Activated CD4-positive, alpha-beta T cell treated with anti-CD3 and anti-CD28 coated beads for 1 hour (primary cell): ENCODE data around the gene MEOX2.

ENCODE experiments used
- DNase-seq: peaks from one replicate; pipeline ENCODE4 v3.0.0-alpha.2; 2020

The MEOX2 gene

DNA sequence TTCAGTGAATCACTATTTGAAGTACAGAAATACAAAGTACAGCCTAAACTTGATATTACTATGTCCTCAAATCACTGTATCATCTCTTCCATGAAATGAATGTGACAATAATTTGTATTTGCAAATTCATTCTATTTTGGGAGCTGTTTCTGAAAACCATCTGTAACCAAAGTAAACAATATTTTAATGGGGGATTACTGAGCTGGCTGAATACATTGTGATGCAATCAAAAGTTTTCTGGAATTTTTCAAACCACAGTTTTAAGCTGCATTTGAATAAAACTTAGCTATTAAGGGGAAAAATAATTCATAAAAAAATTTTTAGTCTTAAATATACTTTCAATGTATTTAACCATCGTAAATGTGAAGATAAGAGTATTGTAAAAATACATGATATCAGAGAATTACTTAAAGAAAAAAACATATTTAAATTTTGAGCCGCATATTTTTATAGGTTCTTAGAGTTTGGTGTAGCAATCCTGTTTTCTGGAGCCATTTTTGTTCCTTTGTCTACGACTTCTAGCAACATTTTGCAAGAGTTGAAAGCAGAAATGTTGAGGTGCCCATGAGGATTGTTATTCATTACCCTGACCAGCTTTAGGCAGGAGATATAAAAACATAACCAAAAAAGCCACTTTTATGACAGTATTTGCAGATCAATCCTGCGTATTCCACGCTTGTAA, 78.8 kb downstream of the MEOX2 start:
- no peak for DNase-seq

DNA sequence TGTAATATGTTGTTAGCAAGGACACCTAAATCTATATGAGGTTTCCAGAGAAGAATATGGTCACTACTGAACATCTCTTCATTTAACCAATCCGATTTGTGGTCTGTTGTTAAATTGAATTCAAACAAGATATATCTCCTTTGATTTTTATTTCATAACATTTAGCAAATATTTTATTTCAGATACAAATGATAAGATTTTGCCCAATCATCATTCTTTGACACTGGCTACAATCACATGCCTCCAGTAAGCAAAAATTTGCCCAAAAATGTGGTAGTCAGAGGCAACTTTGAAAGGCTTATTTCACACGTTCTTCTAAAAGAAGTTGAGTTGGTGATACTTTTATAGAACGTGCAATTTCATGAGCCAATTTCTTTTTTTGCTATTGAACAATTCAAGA, 79.9 kb downstream of the MEOX2 start:
- DNase-seq = no peak

DNA sequence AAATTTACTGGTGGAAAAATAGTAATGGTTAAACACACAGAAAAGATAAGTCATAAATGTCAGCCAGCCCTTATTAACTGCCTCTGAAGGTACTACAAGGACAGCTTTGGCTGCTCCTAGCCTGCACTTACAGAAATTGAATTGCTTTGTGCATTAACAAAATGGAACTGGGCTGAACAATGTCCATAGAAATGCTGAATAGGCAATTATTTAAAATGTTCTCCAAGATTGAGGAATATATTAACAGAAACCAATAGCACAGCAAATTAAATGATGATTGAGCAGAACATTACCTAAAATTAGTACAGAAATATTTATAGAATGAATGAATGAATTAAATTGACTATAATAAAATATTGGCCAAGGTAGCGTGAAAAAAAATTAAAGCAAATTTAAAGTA, 82.3 kb downstream of the MEOX2 start:
- no peak for DNase-seq

DNA sequence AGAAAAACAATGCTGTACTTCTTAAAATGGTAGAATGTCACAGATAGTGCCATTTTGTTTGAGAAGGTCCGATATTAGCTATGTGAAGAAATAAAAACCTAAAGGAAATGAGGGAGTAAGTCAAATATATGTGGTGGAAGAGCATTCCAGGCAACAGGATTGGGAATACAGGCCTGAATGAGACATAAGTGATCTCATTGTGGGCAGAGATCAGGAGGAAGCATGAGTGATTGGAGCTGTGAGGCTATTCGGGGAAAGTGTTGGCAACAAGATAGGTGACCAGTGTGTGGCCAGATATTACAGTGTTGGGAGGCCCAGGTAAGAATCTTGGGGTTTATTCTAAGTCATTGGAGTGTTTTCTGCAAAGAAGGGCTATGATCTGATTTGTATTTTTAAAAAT, 83.4 kb downstream of the MEOX2 start:
- DNase-seq = no peak

DNA sequence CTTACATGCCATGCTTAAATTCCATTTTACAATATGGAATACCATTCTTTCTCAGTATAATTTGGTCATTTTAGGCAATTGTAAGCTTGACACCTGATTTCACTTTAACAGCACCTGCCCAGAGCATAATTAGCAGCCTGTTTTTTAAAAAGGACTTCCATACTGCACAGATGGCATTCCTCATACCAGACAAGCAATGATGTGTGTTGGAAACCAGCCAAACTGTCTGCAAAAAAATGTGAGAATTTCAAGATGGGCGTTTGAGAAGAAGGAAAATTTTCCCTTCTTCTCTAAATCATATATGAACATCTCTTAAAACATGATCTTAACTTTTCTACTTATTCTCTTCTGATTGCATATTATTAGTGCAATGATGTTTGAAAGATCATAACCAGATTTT, 84.2 kb downstream of the MEOX2 start:
- no peak for DNase-seq

DNA sequence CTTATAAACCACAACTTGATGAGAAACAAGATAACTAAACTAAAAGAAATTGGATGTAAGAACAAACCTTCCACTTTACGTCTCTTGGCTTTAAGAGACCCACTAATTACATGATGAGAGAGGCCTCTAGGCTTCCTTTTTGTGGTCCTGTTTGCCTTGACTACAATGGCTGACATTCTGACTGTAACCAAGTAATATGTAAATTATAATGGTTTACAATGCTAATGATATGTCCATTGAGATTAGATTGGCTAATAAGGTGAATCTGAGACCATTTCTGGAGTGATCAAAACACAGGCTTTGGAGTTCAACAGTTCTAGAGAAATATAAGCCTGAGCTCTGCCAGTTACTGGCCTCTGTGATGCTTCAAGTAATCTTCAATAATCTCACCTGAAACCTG, 85.3 kb downstream of the MEOX2 start:
- DNase-seq = no peak

DNA sequence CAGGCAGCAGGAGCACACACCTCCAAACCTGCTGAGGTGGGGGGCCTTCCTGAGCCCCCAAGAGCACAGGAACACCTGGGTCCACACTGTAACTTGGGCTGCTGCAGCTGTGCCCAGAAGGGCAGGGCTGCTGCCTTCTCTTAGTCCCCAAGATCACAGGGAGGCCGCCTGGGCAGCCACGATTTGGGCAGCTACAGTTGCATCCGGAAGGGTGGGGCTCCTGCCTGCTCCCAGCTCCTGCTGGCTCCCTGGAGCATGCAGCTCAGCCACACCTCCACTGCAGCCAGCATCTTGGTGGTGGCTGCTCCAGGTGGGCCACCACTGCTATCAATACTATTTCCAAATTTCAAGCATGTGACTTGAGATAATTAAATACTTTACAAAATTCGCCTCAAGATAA, 86.2 kb downstream of the MEOX2 start:
- no peak for DNase-seq

DNA sequence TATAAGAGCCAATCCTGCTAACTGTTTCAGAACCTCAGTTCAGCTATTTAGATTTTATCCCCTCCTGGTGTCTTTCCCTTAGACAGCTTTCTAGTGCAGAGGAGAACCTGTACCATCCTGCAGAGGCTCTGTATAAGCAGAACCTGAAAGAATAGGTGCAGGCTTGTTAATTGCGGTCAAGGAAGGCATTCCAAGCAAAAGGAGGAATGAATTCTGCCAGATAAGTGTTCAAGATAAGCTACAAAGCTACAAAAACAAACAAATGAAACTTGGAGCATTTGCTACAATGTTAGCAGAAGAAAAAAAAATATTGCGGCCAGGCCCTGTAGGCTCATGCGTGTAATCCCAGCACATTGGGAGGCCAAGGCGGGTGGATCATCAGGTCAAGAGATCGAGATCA, 92.0 kb downstream of the MEOX2 start:
- DNase-seq = no peak

DNA sequence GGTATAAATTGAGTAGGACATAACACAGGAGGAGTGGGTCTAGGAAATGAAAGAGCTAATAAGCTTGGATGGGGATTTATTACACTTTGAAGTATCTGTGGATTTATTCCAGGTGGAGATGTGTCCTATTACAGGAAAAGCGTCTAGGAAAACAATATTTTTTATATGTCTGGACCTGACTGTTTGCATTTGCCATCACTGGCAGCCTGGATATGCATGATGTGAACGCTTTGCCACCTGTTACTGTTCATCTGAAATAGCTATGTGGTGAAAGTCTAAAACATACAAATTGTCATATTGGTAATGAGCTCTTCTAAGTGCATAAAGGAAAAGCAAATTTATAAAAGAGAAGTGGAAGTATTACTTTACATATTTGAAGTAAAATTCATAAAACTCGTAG, 93.1 kb downstream of the MEOX2 start:
- no peak for DNase-seq

DNA sequence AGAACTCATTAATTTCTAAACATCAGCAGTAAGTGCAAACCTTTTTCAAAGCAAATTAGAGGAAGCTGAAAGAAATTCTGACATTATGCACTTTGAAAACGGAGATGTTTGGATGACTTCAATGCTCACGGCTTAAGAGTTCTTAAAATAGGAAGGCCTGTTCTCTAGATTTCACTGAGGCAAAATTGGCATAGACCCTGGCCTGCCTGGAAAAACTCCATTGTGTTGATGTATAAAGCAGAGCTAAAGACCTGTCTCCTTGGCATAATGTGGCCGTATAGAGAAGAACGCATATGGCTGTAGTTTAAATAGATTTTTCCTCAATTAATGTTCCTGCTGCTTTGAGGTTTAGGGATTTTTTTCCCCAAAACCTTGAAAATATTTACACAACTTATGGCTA, 100.2 kb downstream of the MEOX2 start:
- no peak for DNase-seq

DNA sequence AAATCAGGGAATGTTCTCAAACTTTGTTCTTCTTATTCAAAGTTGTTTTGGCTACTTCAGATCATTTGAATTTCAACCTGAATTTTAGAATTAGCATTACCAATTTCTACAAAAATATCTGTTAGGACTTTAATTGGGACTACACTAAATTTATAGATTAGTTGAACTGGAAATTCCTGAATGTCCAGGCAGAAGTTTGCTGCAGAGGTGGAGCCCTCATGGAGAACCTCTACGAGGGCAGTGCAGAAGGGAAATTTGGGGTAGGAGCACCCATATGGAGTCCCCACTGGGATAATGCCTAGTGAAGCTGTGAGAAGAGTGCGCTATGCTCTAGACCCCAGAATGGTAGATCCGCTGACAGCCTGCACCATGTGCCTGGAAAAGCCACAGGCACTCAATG, 101.9 kb downstream of the MEOX2 start:
- no peak for DNase-seq

DNA sequence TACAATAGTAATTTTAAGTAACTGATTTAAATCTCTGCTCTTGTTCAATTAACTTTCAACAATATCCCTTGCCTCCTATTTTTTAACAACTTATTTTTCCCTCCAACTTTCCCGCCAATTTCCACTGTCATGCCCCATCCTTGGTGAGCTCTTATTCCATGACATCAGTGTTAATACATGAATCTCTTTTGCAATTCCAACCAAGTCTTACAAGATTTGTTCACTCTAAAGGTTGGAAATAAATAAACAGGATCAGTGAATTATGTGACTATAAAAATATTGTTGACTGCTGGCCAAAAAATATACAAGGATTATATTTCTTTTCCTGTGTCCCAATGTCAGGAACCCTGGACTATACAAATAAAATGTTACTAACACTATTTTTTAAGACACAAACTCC, 103.7 kb downstream of the MEOX2 start:
- no peak for DNase-seq

DNA sequence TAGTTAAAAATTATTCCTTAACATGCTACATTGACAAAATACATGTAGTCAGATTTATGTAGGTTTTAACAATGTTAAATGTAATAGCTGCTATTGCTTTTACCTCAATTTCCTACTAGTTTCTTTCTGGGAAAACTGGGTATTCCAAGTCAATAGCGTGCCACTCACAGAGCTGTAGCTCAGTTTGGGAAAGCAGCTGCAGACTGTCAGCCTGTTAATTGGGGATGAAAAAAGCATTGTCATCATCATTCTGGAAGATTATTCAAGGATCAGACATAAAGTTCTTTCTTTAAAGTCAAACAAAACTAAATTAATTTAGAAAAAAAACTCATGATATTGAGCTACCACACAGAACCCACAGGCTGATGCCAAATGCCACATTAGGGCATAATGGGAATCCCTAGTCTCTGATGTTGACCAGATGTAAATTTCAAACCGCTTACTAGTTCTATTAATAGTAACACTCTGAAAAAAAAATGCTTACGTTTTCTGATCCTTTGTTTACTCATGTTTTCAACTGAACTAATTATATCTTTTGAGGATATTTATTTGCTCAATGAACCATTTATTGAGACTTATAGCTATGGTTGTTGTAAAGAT, 105.0 kb downstream of the MEOX2 start:
- no peak for DNase-seq

DNA sequence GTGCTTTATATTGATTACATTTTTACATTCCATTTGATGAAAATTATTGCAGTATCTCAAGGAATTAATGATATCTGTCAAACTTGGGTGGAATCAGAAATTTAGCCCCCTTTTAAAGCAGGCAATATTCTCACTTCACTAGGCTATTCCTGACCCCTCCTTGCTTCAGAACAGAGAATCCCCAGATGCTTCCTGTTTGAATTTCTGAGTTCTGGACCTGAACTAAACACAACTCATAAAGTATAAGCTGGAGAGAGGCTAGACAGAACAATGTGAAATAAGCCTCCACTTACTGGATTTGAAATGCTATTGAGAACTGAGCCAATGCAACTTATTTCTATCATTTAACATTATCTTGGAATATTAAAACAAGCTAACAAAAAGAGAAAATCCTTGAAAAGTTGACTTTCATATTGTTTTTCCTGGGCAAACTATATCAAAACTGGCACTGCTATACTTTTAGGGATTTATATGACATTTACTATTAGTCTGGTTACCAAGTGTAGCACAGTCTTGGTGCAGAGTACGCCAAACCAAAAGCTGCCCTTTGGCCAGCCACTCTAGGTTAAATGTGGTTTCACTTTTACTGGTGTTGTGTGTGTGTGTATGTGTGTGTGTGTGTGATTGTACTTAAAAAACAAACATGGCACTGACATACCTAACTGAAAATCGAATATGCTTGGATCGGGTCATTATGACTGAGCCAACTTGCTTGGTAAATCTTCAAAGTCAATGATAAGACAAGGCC, 105.7 kb downstream of the MEOX2 start:
- DNase-seq = no peak

DNA sequence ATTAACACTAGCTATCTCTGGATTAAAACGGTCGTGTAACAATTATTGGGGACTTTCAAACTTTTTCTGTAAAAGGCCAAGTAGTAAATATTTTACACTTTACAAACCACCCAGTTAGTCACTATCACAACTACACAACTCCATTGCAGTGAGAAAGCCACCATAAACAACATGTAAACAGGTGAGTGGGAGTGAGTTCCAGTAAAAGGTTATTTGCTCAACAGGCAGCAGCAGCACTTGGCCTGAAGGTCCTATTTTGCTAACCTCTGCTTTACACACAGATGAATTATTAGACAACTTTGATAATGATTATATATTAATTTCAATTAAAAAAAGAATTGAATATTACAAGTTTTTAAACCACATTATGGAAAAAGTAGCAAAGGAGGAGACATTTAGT, 108.9 kb downstream of the MEOX2 start:
- no peak for DNase-seq

DNA sequence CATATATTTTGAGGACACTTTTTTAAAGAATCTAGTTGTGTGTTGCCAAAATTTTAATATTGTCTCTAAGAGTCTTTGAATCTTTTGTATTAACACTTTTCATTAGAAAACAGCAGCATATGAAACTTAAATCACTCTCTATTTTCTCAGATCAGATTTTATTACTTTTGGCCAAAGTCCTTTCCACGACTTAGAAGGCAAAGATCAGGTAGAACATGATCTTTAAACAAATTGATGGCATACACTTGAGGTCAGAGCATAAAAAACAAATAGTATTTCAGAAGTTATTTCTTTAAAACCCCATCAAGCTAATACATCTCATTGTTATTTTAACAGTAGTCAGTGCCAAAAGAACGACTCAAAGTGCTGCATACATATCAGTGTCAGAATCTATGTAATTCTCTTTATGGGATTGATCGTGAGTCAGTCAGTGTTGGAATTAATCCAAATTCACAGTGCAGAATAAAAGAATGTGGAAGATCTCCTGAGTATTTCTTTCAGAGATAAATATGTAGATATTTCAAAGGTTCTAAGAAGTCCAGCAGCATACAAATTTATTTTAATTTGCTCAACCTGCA, 115.1 kb downstream of the MEOX2 start:
- DNase-seq = no peak

DNA sequence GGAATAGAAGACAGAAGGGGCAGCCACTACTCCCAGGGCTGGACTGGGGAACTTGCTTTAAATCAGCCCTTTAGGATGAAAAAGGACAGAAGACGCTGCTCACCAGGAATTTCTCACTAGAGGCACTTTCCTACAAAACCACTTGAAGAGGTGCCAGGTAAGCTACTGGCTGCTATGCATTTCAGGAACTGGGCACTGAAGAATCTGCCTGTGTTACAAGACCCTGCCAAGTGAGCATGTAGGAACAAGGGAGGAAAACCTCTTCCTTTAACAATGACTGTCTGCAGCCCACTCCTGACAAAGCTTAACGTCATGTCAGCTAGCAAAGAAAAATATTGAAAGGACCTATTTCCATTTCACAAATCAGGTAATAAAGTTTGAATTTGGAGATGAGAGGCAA, 118.8 kb downstream of the MEOX2 start:
- DNase-seq = no peak

DNA sequence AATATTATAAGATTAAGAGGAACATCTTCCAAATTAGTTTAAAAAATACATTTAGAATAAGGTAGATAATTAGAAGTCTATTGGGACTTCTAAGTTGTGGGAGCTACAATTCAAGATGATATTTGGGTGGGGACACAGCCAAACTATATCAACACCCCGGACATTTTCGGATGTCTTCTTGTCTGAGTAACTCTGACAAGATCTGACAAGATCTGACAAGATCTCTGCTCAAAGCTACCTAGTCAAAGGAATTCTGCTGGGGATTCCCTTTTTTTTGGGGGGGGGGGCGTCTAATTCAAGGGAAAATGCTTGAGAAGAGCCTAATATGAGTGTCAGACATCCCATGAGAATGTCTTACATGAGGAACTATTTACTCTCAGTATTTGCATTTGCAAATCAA, 119.4 kb downstream of the MEOX2 start:
- no peak for DNase-seq

DNA sequence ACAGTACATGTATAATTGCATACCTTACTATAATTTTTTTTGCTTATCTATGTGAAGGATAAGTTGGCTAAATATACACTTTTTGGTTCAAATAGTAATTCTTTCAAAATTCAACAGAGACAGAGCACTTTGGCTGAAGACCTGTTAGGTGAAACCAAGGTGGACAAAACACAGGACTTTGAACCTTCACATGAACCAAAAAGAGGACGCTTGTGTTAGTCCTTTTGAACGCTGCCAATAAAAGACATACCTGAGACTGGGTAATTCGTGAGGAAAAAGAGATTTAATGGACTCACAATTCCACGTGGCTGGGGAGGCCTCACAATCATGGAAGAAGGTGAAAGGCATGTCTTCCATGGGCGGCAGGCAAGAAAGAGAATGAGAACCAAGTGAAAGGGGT, 120.0 kb downstream of the MEOX2 start:
- no peak for DNase-seq

DNA sequence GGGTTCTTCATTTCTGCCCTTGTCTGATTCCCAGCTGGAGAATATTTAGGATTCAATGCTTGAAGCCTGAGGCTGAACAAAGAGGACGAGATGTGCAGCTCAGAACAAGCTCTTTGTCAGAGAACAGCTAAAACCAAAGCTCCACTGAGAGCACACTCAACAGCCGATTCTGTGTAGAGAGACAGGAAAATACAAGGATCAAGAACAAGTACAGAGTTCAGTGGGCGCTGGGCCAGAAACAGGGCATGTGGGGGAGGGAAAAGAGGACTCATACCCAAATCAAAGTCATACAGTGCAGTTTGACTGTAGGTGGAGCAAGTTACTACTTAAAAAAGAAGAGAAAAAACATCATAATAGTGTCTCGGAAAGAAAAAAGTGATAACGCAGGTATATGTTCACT, 124.6 kb downstream of the MEOX2 start, which contains the start of gene AGMO:
Gene AGMO (minus strand): TSS at position 181 of the 400 bp plus-strand sequence.
- DNase-seq = no peak
